GM12864 (cell line): ENCODE measurements around the gene CEP63.

ENCODE experiments used
- DNase-seq: peaks from one replicate; pipeline ENCODE4 v3.0.0-alpha.2; 2011; ENCODE audit warnings: low read depth
- H3K4me3 ChIP-seq: 2 replicates; pipeline ENCODE4 v1.5.1; 2011; ENCODE audit warnings: mild to moderate bottlenecking, low read depth, low read length, control low read depth
- CTCF ChIP-seq: IDR thresholded peaks from 2 replicates; pipeline ENCODE4 v1.5.1; 2011; ENCODE audit warnings: low read depth, mild to moderate bottlenecking, moderate library complexity, low read length, control low read depth, inconsistent platforms; ENCODE audit errors: missing control alignments

Gene CEP63

GRCh38 chr3:134486577-134487041, 752 bp downstream of the CEP63 start:
- TF ChIP-seq CTCF, result no peak
- peak overlapping the region; percentile 81 for H3K4me3 ChIP-seq
- no peak for DNase-seq

GRCh38 chr3:134487406-134487805, 1.5 kb downstream of the CEP63 start:
- H3K4me3 ChIP-seq, result peak overlapping the region; percentile 81
- DNase-seq, result peak; percentile 72
- TF ChIP-seq CTCF, result no peak

GRCh38 chr3:134494495-134494894, 8.6 kb downstream of the CEP63 start:
- TF ChIP-seq CTCF, result no peak
- no peak overlapping the region for H3K4me3 ChIP-seq
- DNase-seq, result no peak

GRCh38 chr3:134495980-134496379, 10.1 kb downstream of the CEP63 start:
- H3K4me3 ChIP-seq, result no peak overlapping the region
- DNase-seq, result no peak
- no peak for TF ChIP-seq CTCF

- DNase-seq, result no peak
- H3K4me3 ChIP-seq, result no peak overlapping the region
- no peak for TF ChIP-seq CTCF
These were observed 10.7 kb downstream of the CEP63 start for GRCh38 chr3:134496471-134497071.

GRCh38 chr3:134503266-134503665, 17.4 kb downstream of the CEP63 start:
- no peak for TF ChIP-seq CTCF
- H3K4me3 ChIP-seq, result no peak overlapping the region
- no peak for DNase-seq

GRCh38 chr3:134504132-134504531, 18.3 kb downstream of the CEP63 start:
- TF ChIP-seq CTCF, result no peak
- DNase-seq, result no peak
- H3K4me3 ChIP-seq, result no peak overlapping the region
